ENCODE data around the gene KCNQ1.

KCNQ1 gene

GRCh38 chr11:2776351-2777061, 331.7 kb downstream of the KCNQ1 start:
- DNase-seq: no peak

GRCh38 chr11:2777386-2777785, 332.6 kb downstream of the KCNQ1 start:
- DNase-seq: no peak

- DNase-seq: no peak
Measured at GRCh38 chr11:2777871-2778629, 333.2 kb downstream of the KCNQ1 start.

- DNase-seq: no peak
Measured at GRCh38 chr11:2778630-2779498, 334.1 kb downstream of the KCNQ1 start.

GRCh38 chr11:2779499-2779980, 334.7 kb downstream of the KCNQ1 start:
- no peak for DNase-seq

GRCh38 chr11:2779981-2780849, 335.4 kb downstream of the KCNQ1 start:
- no peak for DNase-seq

- DNase-seq: no peak
Measured at GRCh38 chr11:2780850-2781407, 336.1 kb downstream of the KCNQ1 start.

GRCh38 chr11:2781408-2782274, 336.8 kb downstream of the KCNQ1 start:
- no peak for DNase-seq

- DNase-seq: no peak
Measured at GRCh38 chr11:2782769-2783168, 338.0 kb downstream of the KCNQ1 start.

GRCh38 chr11:2783536-2784082, 338.8 kb downstream of the KCNQ1 start:
- DNase-seq: no peak

- DNase-seq: no peak
Measured at GRCh38 chr11:2787816-2788167, 343.0 kb downstream of the KCNQ1 start.

- no peak for DNase-seq
Measured at GRCh38 chr11:2788168-2789071, 343.6 kb downstream of the KCNQ1 start.

- DNase-seq: no peak
Measured at GRCh38 chr11:2789331-2789730, 344.5 kb downstream of the KCNQ1 start.

- no peak for DNase-seq
Measured at GRCh38 chr11:2789791-2790567, 345.2 kb downstream of the KCNQ1 start.

- DNase-seq: no peak
Measured at GRCh38 chr11:2790568-2790921, 345.7 kb downstream of the KCNQ1 start.

GRCh38 chr11:2791139-2791520, 346.3 kb downstream of the KCNQ1 start:
- DNase-seq: no peak

GRCh38 chr11:2791521-2792380, 346.9 kb downstream of the KCNQ1 start:
- peak; percentile 9 for DNase-seq

Measured in activated effector memory CD4-positive, alpha-beta T cell treated with Interleukin-2 at 50 U/mL for 16 hours (primary cell).